Liver (tissue), 9 donors: Measurements from ENCODE around the gene CCNB3. TPM values are rescaled to one million over a fixed set of nuclear protein-coding genes. Genes with fewer than 3 reads are reported as not detected.

Experiments used
- DNase-seq: peaks from one replicate; pipeline ENCODE4 v3.0.0-alpha.2; 2017; ENCODE audit warnings: low spot score
- H3K27ac ChIP-seq, 2 donors: one replicate each; pipeline ENCODE4 v1.7.0; 2013; ENCODE audit warnings: inconsistent platforms in 2 of 2, low read length in 2 of 2, control low read depth in 1 of 2, low read depth in 1 of 2, mild to moderate bottlenecking in 1 of 2
- H3K27me3 ChIP-seq, 4 donors: one replicate each; pipeline versions ENCODE4 v1.6.1 to v1.7.0; 2013; ENCODE audit warnings: low read length in 3 of 4, inconsistent platforms in 1 of 4, mild to moderate bottlenecking in 1 of 4, moderate library complexity in 1 of 4; ENCODE audit not compliant: control insufficient read depth in 4 of 4, insufficient read depth in 4 of 4
- H3K36me3 ChIP-seq, 4 donors: one replicate each; pipeline versions ENCODE4 v1.6.1 to v1.7.0; 2013; ENCODE audit warnings: low read length in 3 of 4, mild to moderate bottlenecking in 3 of 4, low read depth in 1 of 4, moderate library complexity in 1 of 4; ENCODE audit not compliant: control insufficient read depth in 4 of 4, insufficient read depth in 3 of 4
- H3K4me1 ChIP-seq, 4 donors: one replicate each; pipeline versions ENCODE4 v1.6.1 to v1.7.0; 2013; ENCODE audit warnings: low read length in 3 of 4, mild to moderate bottlenecking in 3 of 4, moderate library complexity in 1 of 4; ENCODE audit not compliant: control insufficient read depth in 4 of 4, insufficient read depth in 4 of 4
- H3K4me3 ChIP-seq, 3 donors: one replicate each; pipeline versions ENCODE4 v1.6.1 to v1.7.0; 2013; ENCODE audit warnings: low read length in 3 of 3, control low read depth in 1 of 3, low read depth in 1 of 3, mild to moderate bottlenecking in 1 of 3
- H3K9ac ChIP-seq, 2 donors: one replicate each; pipeline ENCODE4 v1.7.0; 2013; ENCODE audit warnings: low read length in 2 of 2, mild to moderate bottlenecking in 2 of 2, moderate library complexity in 2 of 2, control low read depth in 1 of 2, low read depth in 1 of 2
- H3K9me3 ChIP-seq, 4 donors: one replicate each; pipeline versions ENCODE4 v1.6.1 to v1.7.0; 2013; ENCODE audit warnings: low read length in 3 of 4; ENCODE audit not compliant: control insufficient read depth in 4 of 4
- EGR1 ChIP-seq, 2 donors: IDR thresholded peaks; 2 replicates each; pipeline ENCODE4 v1.6.1; 2016 to 2018; ENCODE audit warnings: antibody characterized with exemption in 2 of 2, low read depth in 2 of 2
- FOXA2 ChIP-seq: IDR thresholded peaks from 2 replicates; pipeline ENCODE4 v1.6.1; 2016; ENCODE audit warnings: antibody characterized with exemption
- HNF4G ChIP-seq: IDR thresholded peaks from 2 replicates; pipeline ENCODE4 v1.6.1; 2016; ENCODE audit warnings: antibody characterized with exemption
- NR2F2 ChIP-seq: IDR thresholded peaks from 2 replicates; pipeline ENCODE4 v1.6.1; 2016; ENCODE audit warnings: antibody characterized with exemption
- RAD21 ChIP-seq, 2 donors: IDR thresholded peaks; 2 replicates each; pipeline ENCODE4 v1.6.1; 2016; ENCODE audit warnings: antibody characterized with exemption in 2 of 2, mild to moderate bottlenecking in 2 of 2
- REST ChIP-seq: IDR thresholded peaks from 2 replicates; pipeline ENCODE4 v1.6.1; 2016; ENCODE audit warnings: antibody characterized with exemption, mild to moderate bottlenecking
- RXRA ChIP-seq, 2 donors: IDR thresholded peaks; 2 replicates each; pipeline ENCODE4 v1.6.1; 2017 to 2018; ENCODE audit warnings: antibody characterized with exemption in 2 of 2, mild to moderate bottlenecking in 1 of 2
- SP1 ChIP-seq: IDR thresholded peaks from 2 replicates; pipeline ENCODE4 v1.6.1; 2018; ENCODE audit warnings: antibody characterized with exemption, mild to moderate bottlenecking
- TAF1 ChIP-seq: conservative IDR thresholded peaks from 2 replicates; pipeline ENCODE4 v1.6.1; 2016; ENCODE audit warnings: antibody characterized with exemption, mild to moderate bottlenecking
- YY1 ChIP-seq: IDR thresholded peaks from 2 replicates; pipeline ENCODE4 v1.6.1; 2016; ENCODE audit warnings: antibody characterized with exemption, mild to moderate bottlenecking
- ZBTB33 ChIP-seq: IDR thresholded peaks from 2 replicates; pipeline ENCODE4 v1.6.1; 2016; ENCODE audit warnings: antibody characterized with exemption
- WGBS: extraction: QIAGEN DNeasy Blood & Tissue Kit; methylation state at CpG from one replicate; pipeline ENCODE4 v1.1.7; 2013; 5-methylcytosine and 5-hydroxymethylcytosine counted together
- polyA plus RNA-seq, 2 donors: library from polyadenylated mRNA; stranded (reverse) in 1 of 2; unstranded in 1 of 2; fragments of 200-250 nt in 1 of 2; fragments of >200 nt in 1 of 2; fragmentation: Nextera tagmentation in 1 of 2; extraction: Ambion mirVana in 1 of 2; gene quantifications; one replicate each; pipeline versions ENCODE4 v1.2.1 to v1.2.3, GENCODE V29; 2013 to 2015
- total RNA-seq, 2 donors: library from RNA; depleted of rRNA; stranded (reverse); fragments of >200 nt; gene quantifications; one replicate each; pipeline ENCODE4 v1.2.3, GENCODE V29; 2014
- TF ChIP-seq, protein P1 (sequence below): fragments of 150-350 bp; IDR thresholded peaks from 2 replicates; pipeline ENCODE4 v1.5.1; 2017; ENCODE audit warnings: improper control_type of control experiment, low read depth, low read length; ENCODE audit not compliant: missing input control
- TF ChIP-seq, protein P2 (sequence below): IDR thresholded peaks from 2 replicates; pipeline ENCODE4 v1.6.1; 2016; ENCODE audit warnings: antibody characterized with exemption
- donor health status: healthy.
- donor health status: healthy.
- donor health status: healthy.
- donor health status: healthy.
- donor health status: healthy.

CCNB3 gene
- total and polyA plus RNA-seq, 4 donors: 0.42 to 5.9 (median 0.49) TPM

DNA sequence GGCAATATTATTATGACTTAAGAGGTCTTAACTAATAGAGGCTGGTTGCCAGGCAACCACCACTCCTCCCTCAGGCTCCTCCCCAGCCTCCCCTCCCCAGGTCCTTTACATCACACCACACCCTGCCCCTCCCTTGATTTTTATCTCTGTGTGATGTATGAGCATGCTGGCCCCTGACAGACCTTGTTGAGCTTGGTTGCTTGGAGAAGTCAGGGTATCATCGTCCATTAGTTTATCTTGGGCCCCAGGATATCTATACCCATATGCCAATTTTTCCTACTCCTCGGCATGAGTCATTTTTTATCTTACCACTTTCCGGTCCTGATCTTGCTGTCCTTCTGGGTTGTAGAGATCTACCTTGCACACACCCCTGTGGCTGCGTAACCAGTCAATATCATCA lies 6.2 kb upstream of the CCNB3 start:
- H3K27ac ChIP-seq: no peak overlapping the region
- no peak overlapping the region for H3K9ac ChIP-seq
- TF ChIP-seq SP1 (no peak), HNF4G (no peak), RAD21 (IDR thresholded peaks at IDR 0.05) (no peak), NR2F2 (no peak), REST (no peak), YY1 (no peak), RXRA (IDR thresholded peaks at IDR 0.05) (no peak), ZBTB33 (no peak), FOXA2 (no peak)
- no peak overlapping the region for H3K4me3 ChIP-seq
- 89% methylated on average over 4 of the region's 4 CpGs for WGBS
- no peaks in the 10 kb centered on the region for H3K9me3 ChIP-seq
- no peaks in the 10 kb centered on the region for H3K4me1 ChIP-seq
- no peaks in the 10 kb centered on the region for H3K36me3 ChIP-seq
- DNase-seq: no peak
- no peaks in the 10 kb centered on the region for H3K27me3 ChIP-seq

- H3K9ac ChIP-seq: no peak within 1 kb of the TSS
- peaks cover 0 to 6% (median 1%) of the 10 kb centered on the region in 4 donors for H3K4me1 ChIP-seq
- no peaks in the 10 kb centered on the region for H3K9me3 ChIP-seq
- 93% methylated on average over 1 of the region's 1 CpG for WGBS
- H3K36me3 ChIP-seq: no peaks in the 10 kb centered on the region
- no peak for DNase-seq
- TF ChIP-seq SP1: no peak
- H3K4me3 ChIP-seq: no peak within 1 kb of the TSS
- no peak within 1 kb of the TSS for H3K27ac ChIP-seq
- no peaks in the 10 kb centered on the region for H3K27me3 ChIP-seq
Observed at GRCh38 chrX:50200907-50201306, 3.7 kb upstream of the CCNB3 start, which contains the start of gene AKAP4. Gene AKAP4 (minus strand): TSS chrX:50201007. CDS start chrX:50200889, 118 bp downstream.

GRCh38 chrX:50202539-50202938 lies 2.0 kb upstream of the CCNB3 start:
- WGBS: 86% methylated on average over 3 of the region's 3 CpGs
- Histone ChIP-seq H3K27ac (peak overlapping the region in 1 of 2 donors; percentile 33), H3K27me3 (no peaks in the 10 kb centered on the region), H3K9ac (no peak overlapping the region), H3K9me3 (no peaks in the 10 kb centered on the region), H3K4me1 (peaks cover 0 to 6% (median 1%) of the 10 kb centered on the region in 4 donors), H3K4me3 (no peak overlapping the region), H3K36me3 (no peaks in the 10 kb centered on the region)
- DNase-seq: no peak
- TF ChIP-seq EGR1 (IDR thresholded peaks at IDR 0.05; ENCODE audit: low read depth in 2 of 2) (no peak), TAF1 (no peak), FOXA2 (no peak), RXRA (IDR thresholded peaks at IDR 0.05) (no peak), SP1 (no peak), REST (no peak), NR2F2 (no peak), RAD21 (IDR thresholded peaks at IDR 0.05) (no peak)
- TF ChIP-seq, protein P1, sequence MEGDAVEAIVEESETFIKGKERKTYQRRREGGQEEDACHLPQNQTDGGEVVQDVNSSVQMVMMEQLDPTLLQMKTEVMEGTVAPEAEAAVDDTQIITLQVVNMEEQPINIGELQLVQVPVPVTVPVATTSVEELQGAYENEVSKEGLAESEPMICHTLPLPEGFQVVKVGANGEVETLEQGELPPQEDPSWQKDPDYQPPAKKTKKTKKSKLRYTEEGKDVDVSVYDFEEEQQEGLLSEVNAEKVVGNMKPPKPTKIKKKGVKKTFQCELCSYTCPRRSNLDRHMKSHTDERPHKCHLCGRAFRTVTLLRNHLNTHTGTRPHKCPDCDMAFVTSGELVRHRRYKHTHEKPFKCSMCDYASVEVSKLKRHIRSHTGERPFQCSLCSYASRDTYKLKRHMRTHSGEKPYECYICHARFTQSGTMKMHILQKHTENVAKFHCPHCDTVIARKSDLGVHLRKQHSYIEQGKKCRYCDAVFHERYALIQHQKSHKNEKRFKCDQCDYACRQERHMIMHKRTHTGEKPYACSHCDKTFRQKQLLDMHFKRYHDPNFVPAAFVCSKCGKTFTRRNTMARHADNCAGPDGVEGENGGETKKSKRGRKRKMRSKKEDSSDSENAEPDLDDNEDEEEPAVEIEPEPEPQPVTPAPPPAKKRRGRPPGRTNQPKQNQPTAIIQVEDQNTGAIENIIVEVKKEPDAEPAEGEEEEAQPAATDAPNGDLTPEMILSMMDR: no peak
- TF ChIP-seq, protein P2, sequence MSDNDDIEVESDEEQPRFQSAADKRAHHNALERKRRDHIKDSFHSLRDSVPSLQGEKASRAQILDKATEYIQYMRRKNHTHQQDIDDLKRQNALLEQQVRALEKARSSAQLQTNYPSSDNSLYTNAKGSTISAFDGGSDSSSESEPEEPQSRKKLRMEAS: no peak
